Measurements from ENCODE around the gene PHACTR1. TPM values are rescaled to one million over a fixed set of nuclear protein-coding genes. Genes with fewer than 3 reads are reported as not detected.

PHACTR1 gene
- total RNA-seq, 4 donors from 2014 or later = 1.5 to 3.6 (median 2.5) TPM

DNA sequence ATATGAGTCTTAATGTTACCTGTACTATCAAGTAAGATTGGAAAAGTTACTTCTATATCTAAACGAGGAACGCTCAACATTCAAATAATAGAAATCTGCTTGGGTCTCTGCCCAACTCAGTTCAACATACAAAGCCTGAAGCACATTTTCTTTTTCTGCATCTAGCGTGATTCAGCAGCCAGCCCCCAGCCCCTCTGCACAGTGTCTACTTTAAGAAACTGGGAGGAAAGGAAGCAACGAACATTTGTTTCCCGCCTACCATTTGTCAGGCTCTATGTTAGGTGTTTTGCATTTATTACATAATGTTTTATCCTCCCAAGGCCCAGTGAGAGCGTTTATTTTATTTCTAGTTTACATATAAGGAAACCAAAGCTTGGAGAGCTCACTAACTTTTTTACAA, 17.3 kb downstream of the PHACTR1 start:
- WGBS, 2 donors = 43 to 55% methylated on average over 6 of the region's 6 CpGs

DNA sequence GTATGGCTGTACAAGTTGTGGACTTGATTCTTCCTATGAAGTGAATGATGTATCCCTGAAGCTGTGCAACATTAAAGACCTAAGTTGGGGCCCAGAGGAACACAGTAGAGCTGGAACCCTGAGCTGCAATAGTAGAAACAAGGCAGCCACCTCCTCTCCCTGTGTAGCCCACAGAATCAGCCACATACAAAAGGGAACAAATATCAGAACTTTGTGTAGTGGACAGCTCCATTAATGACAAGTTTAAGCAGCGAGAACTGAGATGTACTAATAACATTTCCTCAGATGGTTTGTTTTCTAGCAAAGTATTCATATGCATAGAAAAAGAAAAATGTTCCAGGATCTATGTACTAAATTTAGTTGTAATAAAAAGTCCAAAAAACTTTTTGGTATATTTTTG, 19.2 kb downstream of the PHACTR1 start:
- DNase-seq (ENCODE audit: low spot score in 2 of 2) = no peak
- H3K4me3 ChIP-seq (ENCODE audit: low read depth, poor library complexity, severe bottlenecking) = no peak overlapping the region
- intact Hi-C loops (cut with DNase I; ENCODE audit: low total_unique reads) = no loop called here
- no peak for TF ChIP-seq POLR2A (IDR thresholded peaks at IDR 0.05)
- TF ChIP-seq, protein P1, sequence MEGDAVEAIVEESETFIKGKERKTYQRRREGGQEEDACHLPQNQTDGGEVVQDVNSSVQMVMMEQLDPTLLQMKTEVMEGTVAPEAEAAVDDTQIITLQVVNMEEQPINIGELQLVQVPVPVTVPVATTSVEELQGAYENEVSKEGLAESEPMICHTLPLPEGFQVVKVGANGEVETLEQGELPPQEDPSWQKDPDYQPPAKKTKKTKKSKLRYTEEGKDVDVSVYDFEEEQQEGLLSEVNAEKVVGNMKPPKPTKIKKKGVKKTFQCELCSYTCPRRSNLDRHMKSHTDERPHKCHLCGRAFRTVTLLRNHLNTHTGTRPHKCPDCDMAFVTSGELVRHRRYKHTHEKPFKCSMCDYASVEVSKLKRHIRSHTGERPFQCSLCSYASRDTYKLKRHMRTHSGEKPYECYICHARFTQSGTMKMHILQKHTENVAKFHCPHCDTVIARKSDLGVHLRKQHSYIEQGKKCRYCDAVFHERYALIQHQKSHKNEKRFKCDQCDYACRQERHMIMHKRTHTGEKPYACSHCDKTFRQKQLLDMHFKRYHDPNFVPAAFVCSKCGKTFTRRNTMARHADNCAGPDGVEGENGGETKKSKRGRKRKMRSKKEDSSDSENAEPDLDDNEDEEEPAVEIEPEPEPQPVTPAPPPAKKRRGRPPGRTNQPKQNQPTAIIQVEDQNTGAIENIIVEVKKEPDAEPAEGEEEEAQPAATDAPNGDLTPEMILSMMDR (IDR thresholded peaks at IDR 0.05) = no peak
- WGBS, 2 donors = 31 to 45% methylated on average over 1 of the region's 1 CpG

More for the DNA sequence above, 17.3 kb downstream of the PHACTR1 start:
- intact Hi-C loops (cut with DNase I; ENCODE audit: low total_unique reads) = no loop called here
- H3K4me3 ChIP-seq (ENCODE audit: low read depth, poor library complexity, severe bottlenecking) = no peak overlapping the region
- TF ChIP-seq, protein P1 (IDR thresholded peaks at IDR 0.05) = no peak
- no peak for TF ChIP-seq POLR2A (IDR thresholded peaks at IDR 0.05)
- DNase-seq (ENCODE audit: low spot score in 2 of 2) = no peak

DNA sequence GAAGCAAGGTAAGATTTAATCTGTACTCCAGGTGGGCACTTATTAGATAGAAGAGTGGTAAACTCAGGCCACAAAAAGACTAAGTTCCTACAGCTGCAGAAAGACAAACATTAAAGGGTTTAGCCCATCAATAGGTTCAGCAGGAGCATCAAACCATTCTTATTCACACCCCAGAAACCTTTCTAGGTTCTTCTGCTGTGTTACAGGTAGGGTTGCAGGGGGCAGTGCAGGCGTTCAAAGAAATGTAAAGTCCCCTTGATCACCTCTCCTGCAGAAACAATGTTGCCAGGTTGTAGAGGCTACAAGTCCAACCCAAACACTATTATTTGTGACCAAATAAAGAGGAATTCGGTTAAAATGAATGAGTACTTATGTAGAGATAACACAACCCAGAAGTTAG, 31.8 kb downstream of the PHACTR1 start:
- H3K4me3 ChIP-seq (ENCODE audit: low read depth, poor library complexity, severe bottlenecking) = no peak overlapping the region
- no peak for DNase-seq (ENCODE audit: low spot score in 2 of 2)
- TF ChIP-seq, protein P1 (IDR thresholded peaks at IDR 0.05) = no peak
- WGBS, 2 donors = 30 to 43% methylated on average over 2 of the region's 2 CpGs
- intact Hi-C loops (cut with DNase I; ENCODE audit: low total_unique reads) = no loop called here

DNA sequence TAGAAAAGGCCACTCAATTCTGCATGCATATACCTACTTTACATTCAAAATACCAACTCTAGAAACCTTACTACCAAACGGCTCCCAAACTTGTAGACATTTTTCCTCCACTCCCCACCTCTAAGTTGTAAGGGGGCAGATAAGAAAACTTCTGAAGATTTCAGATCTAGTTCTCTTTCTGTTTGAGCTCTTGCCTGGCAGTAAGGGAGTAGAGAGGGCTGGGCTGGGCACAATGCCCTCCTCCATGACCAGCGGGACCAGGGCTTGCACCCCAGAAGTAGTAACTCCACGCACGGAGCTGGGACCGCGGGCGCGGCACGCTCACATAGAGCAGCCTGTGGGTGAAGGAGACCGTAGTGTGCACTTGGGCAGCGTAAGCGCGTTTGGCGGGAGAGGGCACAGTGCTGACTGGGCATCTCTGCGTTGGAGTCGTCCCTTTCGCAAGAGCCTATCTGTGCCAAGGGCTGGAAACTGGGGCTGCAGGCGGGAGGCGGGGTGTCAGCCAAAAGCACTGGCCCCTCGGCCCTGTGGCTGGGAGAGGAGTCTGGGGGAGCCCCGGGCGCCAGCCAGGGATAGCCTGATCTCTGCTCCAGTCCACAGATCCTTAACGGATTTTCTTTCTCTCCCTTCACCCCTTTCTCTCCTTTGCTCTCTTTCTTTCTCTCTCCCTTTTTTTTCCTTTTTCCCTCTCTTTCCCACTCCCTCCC, 32.4 kb downstream of the PHACTR1 start:
- H3K4me3 ChIP-seq (ENCODE audit: low read depth, poor library complexity, severe bottlenecking) = no peak overlapping the region
- intact Hi-C loops (cut with DNase I; ENCODE audit: low total_unique reads) = no loop called here
- TF ChIP-seq, protein P1 (IDR thresholded peaks at IDR 0.05) = no peak
- TF ChIP-seq POLR2A (IDR thresholded peaks at IDR 0.05) = no peak
- DNase-seq (ENCODE audit: low spot score in 2 of 2) = no peak
- 3 to 4% methylated on average over 13 to 22 of the region's 23 CpGs for WGBS, 2 donors

DNA sequence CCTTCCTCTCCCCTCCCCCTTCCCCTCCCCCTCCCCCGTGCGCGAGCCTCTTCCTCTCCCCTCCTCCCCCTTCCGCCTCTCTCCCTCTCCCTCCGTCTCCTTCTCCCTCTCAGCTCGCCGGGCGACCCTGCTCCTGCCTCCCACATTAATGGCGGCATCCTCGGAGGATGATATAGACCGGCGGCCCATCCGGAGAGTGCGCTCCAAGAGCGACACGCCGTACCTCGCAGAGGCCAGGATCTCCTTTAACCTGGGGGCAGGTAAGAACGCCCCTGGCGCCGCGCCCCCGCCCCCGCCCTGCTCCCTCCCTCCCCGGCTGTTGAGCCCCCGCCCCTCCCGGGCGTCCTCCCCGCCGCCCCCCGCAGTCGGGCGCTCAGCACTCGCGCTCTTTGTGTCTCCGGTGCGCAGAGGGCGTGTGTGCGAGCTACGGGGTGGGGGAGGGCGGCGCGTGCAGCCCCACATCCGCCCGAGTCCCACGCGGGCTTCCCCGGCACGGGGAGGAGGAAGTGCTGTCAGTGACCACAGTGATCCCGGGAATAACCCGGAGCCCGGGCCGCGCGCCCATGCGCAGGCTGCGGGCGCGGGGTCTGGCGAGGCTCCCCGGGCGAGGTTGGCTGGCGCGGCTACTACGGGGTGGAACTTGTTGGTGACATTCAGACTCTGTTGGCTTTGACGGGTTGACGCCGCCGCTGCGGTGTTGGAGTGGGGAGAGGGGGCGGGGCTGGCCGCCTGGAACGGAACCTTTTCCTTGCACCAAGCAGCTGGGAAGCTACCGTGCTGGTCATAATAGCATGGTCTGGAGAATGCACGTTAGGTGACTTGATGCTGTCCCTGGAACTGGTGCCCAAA, 33.2 kb downstream of the PHACTR1 start:
- DNase-seq (ENCODE audit: low spot score in 2 of 2) = no peak

More for the DNA sequence above, 33.2 kb downstream of the PHACTR1 start:
- TF ChIP-seq, protein P1 (IDR thresholded peaks at IDR 0.05) = no peak
- no peak for TF ChIP-seq POLR2A (IDR thresholded peaks at IDR 0.05)
- no peak overlapping the region for H3K4me3 ChIP-seq (ENCODE audit: low read depth, poor library complexity, severe bottlenecking)
- WGBS, 2 donors = 6 to 7% methylated on average over 32 to 35 of the region's 75 CpGs
- intact Hi-C loops (cut with DNase I; ENCODE audit: low total_unique reads) = no loop called here

Data from lower leg skin (tissue), 4 donors.